SK-N-MC (cell line): ENCODE measurements around the gene GLG1.

Experiments used
- EZH2 ChIP-seq: fragments of 200-600 bp; sonication (generic); IDR thresholded peaks from one replicate; pipeline ENCODE4 v1.6.1; 2017; ENCODE audit warnings: antibody characterized with exemption
- POLR2AphosphoS5 ChIP-seq: IDR thresholded peaks from 2 replicates; pipeline ENCODE4 v1.6.1; 2012; ENCODE audit warnings: mild to moderate bottlenecking, low read depth, low read length, borderline replicate concordance

DNA sequence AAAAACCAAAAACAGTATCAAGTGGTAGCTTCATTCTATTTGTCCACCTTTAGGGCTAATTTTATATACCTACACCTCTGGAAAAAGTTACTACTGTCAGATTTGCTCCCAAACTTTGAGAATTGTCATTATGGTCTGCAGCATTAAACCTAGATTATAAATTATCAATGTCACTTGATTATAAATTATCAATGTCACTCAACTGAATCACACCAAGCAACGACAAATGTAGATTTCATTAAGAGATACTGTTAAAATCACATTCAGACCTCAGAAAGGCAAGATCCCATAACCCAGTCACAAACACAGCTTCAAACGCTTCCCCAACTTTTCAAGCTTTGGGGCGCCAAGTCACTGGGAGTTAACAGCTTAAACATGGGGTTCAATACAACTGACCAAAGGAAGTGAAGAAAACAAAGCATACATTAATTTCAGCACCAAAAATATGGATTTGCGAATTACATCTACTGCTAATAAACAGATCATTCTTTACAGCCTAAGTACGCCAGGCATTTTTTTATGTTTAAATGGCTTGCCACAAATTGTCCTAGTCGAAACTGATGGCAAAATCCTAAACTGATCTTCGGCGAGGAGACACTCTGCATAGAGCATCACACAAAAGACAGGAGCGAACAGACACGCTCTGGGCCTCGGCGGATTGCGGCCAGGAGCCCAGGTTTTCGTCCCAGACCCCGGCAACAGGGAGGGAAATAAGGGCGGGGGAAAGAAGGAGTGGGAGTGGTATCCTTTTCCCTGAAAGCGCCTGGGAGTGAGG, 981 bp downstream of the GLG1 start:
- TF ChIP-seq EZH2 (no peak), POLR2AphosphoS5 (no peak)
